Transverse colon (tissue), 4 donors: ENCODE data around the gene RIMS3.

Source experiments
- CTCF ChIP-seq, 5 experiments: fragments of 200-600 bp in 3 of 5; fragments of 450-650 bp in 2 of 5; sonication (generic) in 3 of 5; IDR thresholded peaks; 1 replicate in 2 of 5; 2 replicates in 3 of 5; pipeline ENCODE4 v1.5.1; 2016 to 2017; ENCODE audit warnings: antibody characterized with exemption in 5 of 5, inconsistent platforms in 3 of 5, mild to moderate bottlenecking in 2 of 5, moderate library complexity in 1 of 5
- POLR2A ChIP-seq: fragments of 450-650 bp; IDR thresholded peaks from one replicate; pipeline ENCODE4 v1.6.1; 2016; ENCODE audit warnings: antibody characterized with exemption, mild to moderate bottlenecking, moderate library complexity
- POLR2AphosphoS5 ChIP-seq, 3 donors: sonication (generic); formaldehyde crosslinking; IDR thresholded peaks; one replicate each; pipeline ENCODE4 v1.6.1; 2016; ENCODE audit warnings: antibody characterized with exemption in 3 of 3

- TF ChIP-seq POLR2AphosphoS5 (IDR thresholded peaks at IDR 0.05) (no peak), POLR2A (no peak), CTCF (IDR thresholded peaks at IDR 0.05) (no peak)
Observed at GRCh38 chr1:40697436-40697835, 32.0 kb upstream of the RIMS3 start.
